ENCODE results near the gene TOPAZ1. TPM values are rescaled to one million over a fixed set of nuclear protein-coding genes. Genes with fewer than 3 reads are reported as not detected.

Gene TOPAZ1
- total RNA-seq, 1 donor from 2014 or later = not detected

DNA sequence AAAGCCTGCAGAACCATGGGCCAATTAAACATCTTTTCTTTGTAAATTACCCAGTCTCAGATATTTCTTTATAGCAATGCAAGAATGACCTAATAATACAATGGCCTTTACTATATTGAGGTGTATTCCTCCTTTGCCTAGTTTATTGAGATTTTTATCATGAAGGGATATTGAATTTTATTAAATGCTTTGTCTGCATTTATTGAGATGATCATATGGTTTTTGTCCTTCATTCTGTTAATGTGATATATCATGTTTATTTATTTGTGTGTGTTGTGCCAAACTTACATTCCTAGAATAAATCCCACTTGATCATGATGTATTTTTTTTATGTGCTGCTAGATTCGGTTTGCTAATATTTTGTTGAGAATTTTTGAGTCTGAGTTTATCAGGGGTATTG is 36.2 kb downstream of the TOPAZ1 start:
- Mint-ChIP-seq H3K4me1 (no peaks in the 10 kb centered on the region), H3K27me3 (ENCODE audit: low read depth) (peaks cover 17% of the 10 kb centered on the region), H3K27ac (no peak overlapping the region), H3K36me3 (no peaks in the 10 kb centered on the region), H3K4me3 (no peak overlapping the region), H3K9me3 (peaks cover 13% of the 10 kb centered on the region)
- TF ChIP-seq, protein P1, sequence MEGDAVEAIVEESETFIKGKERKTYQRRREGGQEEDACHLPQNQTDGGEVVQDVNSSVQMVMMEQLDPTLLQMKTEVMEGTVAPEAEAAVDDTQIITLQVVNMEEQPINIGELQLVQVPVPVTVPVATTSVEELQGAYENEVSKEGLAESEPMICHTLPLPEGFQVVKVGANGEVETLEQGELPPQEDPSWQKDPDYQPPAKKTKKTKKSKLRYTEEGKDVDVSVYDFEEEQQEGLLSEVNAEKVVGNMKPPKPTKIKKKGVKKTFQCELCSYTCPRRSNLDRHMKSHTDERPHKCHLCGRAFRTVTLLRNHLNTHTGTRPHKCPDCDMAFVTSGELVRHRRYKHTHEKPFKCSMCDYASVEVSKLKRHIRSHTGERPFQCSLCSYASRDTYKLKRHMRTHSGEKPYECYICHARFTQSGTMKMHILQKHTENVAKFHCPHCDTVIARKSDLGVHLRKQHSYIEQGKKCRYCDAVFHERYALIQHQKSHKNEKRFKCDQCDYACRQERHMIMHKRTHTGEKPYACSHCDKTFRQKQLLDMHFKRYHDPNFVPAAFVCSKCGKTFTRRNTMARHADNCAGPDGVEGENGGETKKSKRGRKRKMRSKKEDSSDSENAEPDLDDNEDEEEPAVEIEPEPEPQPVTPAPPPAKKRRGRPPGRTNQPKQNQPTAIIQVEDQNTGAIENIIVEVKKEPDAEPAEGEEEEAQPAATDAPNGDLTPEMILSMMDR (IDR thresholded peaks at IDR 0.05; ENCODE audit: unreplicated experiment) = no peak
- no peak for DNase-seq (ENCODE audit: low spot score in 2 of 2, unreplicated experiment in 2 of 2)

DNA sequence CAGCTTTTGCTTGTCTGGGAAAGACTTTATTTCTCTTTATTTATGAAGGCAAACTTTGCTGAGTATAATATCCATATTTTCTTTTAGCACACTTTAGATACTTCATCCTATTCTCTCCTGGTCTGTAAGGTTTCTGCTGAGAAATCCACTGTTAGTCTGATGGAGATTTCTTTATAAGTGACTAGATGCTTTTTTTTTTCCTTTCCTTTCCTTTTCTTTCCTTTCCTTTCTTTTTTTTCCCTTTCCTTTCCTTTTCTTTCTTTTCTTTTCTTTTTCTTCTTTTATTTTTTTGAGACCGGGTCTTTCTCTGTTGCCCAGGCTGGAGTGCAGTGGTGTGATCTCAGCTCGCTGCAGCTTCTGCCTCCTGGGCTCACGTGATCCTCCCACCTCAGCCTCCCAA is 38.4 kb downstream of the TOPAZ1 start:
- Mint-ChIP-seq H3K27ac (no peak overlapping the region), H3K9me3 (peaks cover 12% of the 10 kb centered on the region), H3K4me3 (no peak overlapping the region), H3K36me3 (no peaks in the 10 kb centered on the region), H3K27me3 (ENCODE audit: low read depth) (peaks cover 17% of the 10 kb centered on the region), H3K4me1 (no peaks in the 10 kb centered on the region)
- DNase-seq (ENCODE audit: low spot score in 2 of 2, unreplicated experiment in 2 of 2) = no peak
- TF ChIP-seq, protein P1 (IDR thresholded peaks at IDR 0.05; ENCODE audit: unreplicated experiment) = no peak

DNA sequence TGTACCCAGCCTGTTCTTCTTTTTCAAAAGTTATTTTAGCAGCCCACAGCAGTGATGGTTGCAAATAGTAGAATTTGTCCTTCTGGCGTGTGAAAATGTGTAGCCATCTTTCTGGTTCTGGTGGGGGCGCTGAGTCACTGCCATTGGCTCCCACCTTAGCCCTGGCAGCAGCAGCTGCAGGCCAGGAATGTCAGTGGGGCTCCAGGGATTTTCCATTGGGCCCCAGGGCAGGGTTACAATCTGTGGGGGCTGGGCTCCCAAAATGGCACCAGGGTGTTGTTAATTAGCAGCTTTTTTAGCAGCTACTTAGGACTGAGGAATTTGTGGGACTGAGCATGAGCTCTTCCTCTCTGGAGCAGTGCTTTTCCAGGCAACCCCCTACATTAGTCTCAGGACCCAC is 38.9 kb downstream of the TOPAZ1 start:
- TF ChIP-seq, protein P1 (IDR thresholded peaks at IDR 0.05; ENCODE audit: unreplicated experiment) = no peak
- peaks cover 7% of the 10 kb centered on the region for H3K9me3 Mint-ChIP-seq
- no peak for DNase-seq (ENCODE audit: low spot score in 2 of 2, unreplicated experiment in 2 of 2)
- no peak overlapping the region for H3K27ac Mint-ChIP-seq
- no peak overlapping the region for H3K4me3 Mint-ChIP-seq
- H3K27me3 Mint-ChIP-seq (ENCODE audit: low read depth) = peaks cover 17% of the 10 kb centered on the region
- H3K36me3 Mint-ChIP-seq = no peaks in the 10 kb centered on the region
- no peaks in the 10 kb centered on the region for H3K4me1 Mint-ChIP-seq

DNA sequence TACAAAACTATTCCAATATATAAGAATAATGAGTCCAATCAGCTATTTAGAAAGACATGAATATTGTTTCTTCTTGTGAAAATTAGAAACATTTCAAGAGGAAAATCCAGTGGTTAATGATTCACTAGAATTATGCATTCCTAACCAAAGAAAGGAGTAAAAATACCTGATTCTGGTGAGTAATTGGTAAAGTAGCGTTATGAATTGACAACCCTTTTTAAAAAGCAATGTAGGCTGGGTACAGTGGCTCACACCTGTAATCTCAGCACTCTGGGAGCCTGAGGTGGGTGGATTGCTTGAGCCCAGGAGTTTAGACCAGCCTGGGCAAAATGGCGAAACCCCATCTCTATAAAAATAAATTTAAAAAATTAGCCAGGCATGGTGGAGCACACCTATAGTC is 43.3 kb downstream of the TOPAZ1 start:
- Mint-ChIP-seq H3K9me3 (no peaks in the 10 kb centered on the region), H3K27me3 (ENCODE audit: low read depth) (peaks cover 2% of the 10 kb centered on the region), H3K27ac (no peak overlapping the region), H3K4me3 (no peak overlapping the region), H3K4me1 (no peaks in the 10 kb centered on the region), H3K36me3 (no peaks in the 10 kb centered on the region)
- DNase-seq (ENCODE audit: low spot score in 2 of 2, unreplicated experiment in 2 of 2) = no peak
- TF ChIP-seq, protein P1 (IDR thresholded peaks at IDR 0.05; ENCODE audit: unreplicated experiment) = no peak

DNA sequence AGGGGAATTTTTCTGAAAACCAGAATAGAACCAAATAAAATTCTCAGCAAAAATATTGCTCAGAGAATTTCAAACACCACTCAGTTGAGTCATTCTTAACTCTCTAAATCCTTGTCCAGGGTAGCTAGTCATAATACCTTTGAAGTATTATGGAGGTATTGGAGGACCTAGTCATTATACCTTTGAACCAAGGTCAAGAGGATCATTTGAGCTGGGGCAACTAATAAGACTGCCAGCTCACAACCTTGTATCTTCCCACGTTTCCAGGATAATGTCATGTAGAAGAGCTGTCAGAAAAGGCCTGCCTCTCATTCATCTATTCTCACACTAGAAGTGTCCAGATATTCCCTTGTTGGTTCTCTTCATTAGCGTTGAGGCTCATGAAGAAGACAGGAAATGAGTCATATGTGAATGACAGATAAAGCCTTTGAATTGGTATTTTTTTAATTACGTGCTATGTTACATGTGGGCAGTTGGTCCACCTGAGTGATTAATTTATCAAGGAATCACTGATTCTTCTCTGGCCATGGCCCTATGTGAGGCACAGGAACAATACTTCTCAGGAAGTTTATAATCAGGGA is 48.3 kb downstream of the TOPAZ1 start:
- no peaks in the 10 kb centered on the region for H3K4me1 Mint-ChIP-seq
- H3K4me3 Mint-ChIP-seq = no peak overlapping the region
- no peaks in the 10 kb centered on the region for H3K36me3 Mint-ChIP-seq
- peaks cover 5% of the 10 kb centered on the region for H3K27me3 Mint-ChIP-seq (ENCODE audit: low read depth)
- TF ChIP-seq, protein P1 (IDR thresholded peaks at IDR 0.05; ENCODE audit: unreplicated experiment) = no peak
- H3K9me3 Mint-ChIP-seq = no peaks in the 10 kb centered on the region
- H3K27ac Mint-ChIP-seq = no peak overlapping the region
- DNase-seq (ENCODE audit: low spot score in 2 of 2, unreplicated experiment in 2 of 2) = no peak

DNA sequence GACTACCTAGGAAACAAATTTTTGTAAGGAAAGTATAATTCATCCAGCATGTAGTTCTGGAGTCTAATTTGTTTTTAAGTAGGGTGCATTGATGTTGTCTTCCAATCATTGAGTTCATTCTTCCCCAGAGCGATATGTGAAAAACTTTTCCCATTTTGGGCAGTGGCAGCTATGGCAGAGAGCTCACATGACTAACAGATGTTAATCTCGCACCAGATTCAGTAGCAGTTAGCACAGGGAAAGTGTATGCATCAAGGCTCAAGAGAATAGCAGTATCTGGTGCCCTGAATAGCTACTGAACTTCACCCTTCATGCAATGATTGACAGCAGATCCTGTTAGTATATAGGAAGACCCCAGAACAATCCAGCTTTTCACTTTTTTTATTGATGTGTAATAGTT is 50.6 kb downstream of the TOPAZ1 start:
- no peak for DNase-seq (ENCODE audit: low spot score in 2 of 2, unreplicated experiment in 2 of 2)
- Mint-ChIP-seq H3K27me3 (ENCODE audit: low read depth) (peaks cover 21% of the 10 kb centered on the region), H3K9me3 (no peaks in the 10 kb centered on the region), H3K4me1 (no peaks in the 10 kb centered on the region), H3K36me3 (no peaks in the 10 kb centered on the region), H3K4me3 (no peak overlapping the region), H3K27ac (no peak overlapping the region)
- TF ChIP-seq, protein P1 (IDR thresholded peaks at IDR 0.05; ENCODE audit: unreplicated experiment) = no peak
